MM.1S (cell line): ENCODE results near the gene TMEM132D.

Experiments
- CTCF ChIP-seq: fragments of 300-600 bp; sonication (generic); IDR thresholded peaks from 2 replicates; pipeline ENCODE4 v1.5.1; 2016; ENCODE audit warnings: antibody characterized with exemption, low read length, mixed read lengths
- EZH2 ChIP-seq: fragments of 300-600 bp; sonication (generic); optimal IDR thresholded peaks from 2 replicates; pipeline ENCODE3; 2017; ENCODE audit warnings: low read depth, mild to moderate bottlenecking, antibody characterized with exemption, low read length, mixed read lengths

GRCh38 chr12:129772501-129773493 lies 131.0 kb downstream of the TMEM132D start:
- TF ChIP-seq CTCF = no peak
- no peak for TF ChIP-seq EZH2
